Stimulated activated CD8-positive, alpha-beta memory T cell treated with anti-CD3 and anti-CD28 coated beads, Interleukin-15, amount 100 ng/mL, for 4 hours (primary cell): Measurements from ENCODE around the gene PEX16.
A peak's percentile ranks its signal among the peaks of the same experiment; 100 is the strongest.
"Not testable (repeated sequence)": the region's sequence is repeated elsewhere in the genome, so short reads cannot be mapped to it uniquely, and the experiment has no call there.

Experiments
- DNase-seq, 2 donors: peaks; one replicate each; pipeline ENCODE4 v3.0.0-alpha.2; 2020; ENCODE audit warnings: low read depth in 2 of 2

The PEX16 gene

GRCh38 chr11:45918331-45918941 lies 759 bp upstream of the PEX16 start:
- peak; percentile 12 to 32 for DNase-seq

- no peak for DNase-seq
Measured at GRCh38 chr11:45917286-45917622, 423 bp downstream of the PEX16 start.

- no peak for DNase-seq
Measured at GRCh38 chr11:45915446-45915845, 2.2 kb downstream of the PEX16 start.

GRCh38 chr11:45913942-45914635 lies 3.6 kb downstream of the PEX16 start:
- no peak for DNase-seq

GRCh38 chr11:45913514-45913913 lies 4.2 kb downstream of the PEX16 start:
- DNase-seq = no peak

- DNase-seq = no peak
Measured at GRCh38 chr11:45910623-45911022, 7.1 kb downstream of the PEX16 start.

GRCh38 chr11:45909594-45910475 lies 7.8 kb downstream of the PEX16 start:
- DNase-seq = no peak

GRCh38 chr11:45907911-45908370 lies 9.7 kb downstream of the PEX16 start:
- DNase-seq = no peak

GRCh38 chr11:45906965-45907611 lies 10.6 kb downstream of the PEX16 start, which contains the start of gene FREY1:
TSS of gene FREY1 (minus strand) at chr11:45907271. CDS start at chr11:45907245, 26 bp downstream.
- DNase-seq = no peak

- no peak for DNase-seq
Measured at GRCh38 chr11:45906096-45906682, 11.5 kb downstream of the PEX16 start.

GRCh38 chr11:45905576-45905975 lies 12.1 kb downstream of the PEX16 start:
- not testable (repeated sequence) for DNase-seq

- DNase-seq = no peak
Measured at GRCh38 chr11:45905095-45905494, 12.6 kb downstream of the PEX16 start.

- no peak for DNase-seq
Measured at GRCh38 chr11:45904309-45904915, 13.3 kb downstream of the PEX16 start.

GRCh38 chr11:45902452-45903380 lies 15.0 kb downstream of the PEX16 start:
- DNase-seq = no peak

GRCh38 chr11:45901626-45902025 lies 16.1 kb downstream of the PEX16 start:
- no peak for DNase-seq

GRCh38 chr11:45900916-45901617 lies 16.6 kb downstream of the PEX16 start:
- DNase-seq = no peak

- not testable (repeated sequence) for DNase-seq
Measured at GRCh38 chr11:45900175-45900800, 17.4 kb downstream of the PEX16 start.

GRCh38 chr11:45899448-45900174 lies 18.1 kb downstream of the PEX16 start:
- peak; percentile 40 to 51 for DNase-seq
